Measurements from ENCODE around the gene CAMK2D. TPM values are rescaled to one million over a fixed set of nuclear protein-coding genes. Genes with fewer than 3 reads are reported as not detected.
A peak's percentile ranks its signal among the peaks of the same experiment; 100 is the strongest.

CAMK2D gene
- total RNA-seq, 2 experiments from 2014 or later = 104 to 120 TPM

DNA sequence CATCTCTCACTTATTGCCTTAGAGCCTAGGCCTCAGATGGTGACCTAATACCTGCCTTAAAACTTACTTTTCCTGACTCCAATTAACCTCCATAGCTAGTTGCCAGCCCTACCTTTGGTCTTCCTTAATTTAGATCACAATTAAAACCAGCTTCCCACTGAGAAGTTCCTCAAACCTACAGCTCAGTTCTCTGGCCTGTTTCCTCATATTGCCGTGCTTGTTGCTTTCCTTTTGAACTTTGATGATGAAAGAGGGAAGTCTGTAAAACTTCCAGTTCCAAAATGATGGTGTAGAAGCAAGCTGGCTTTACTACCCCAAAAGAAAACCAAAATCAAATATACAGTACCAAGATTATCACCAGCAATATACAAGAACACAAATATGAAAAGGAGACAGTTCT, 28.9 kb upstream of the CAMK2D start:
- Histone ChIP-seq H3K9me2 (ENCODE audit: insufficient read depth, low read length) (no peaks in the 10 kb centered on the region), H3K4me1 (ENCODE audit: insufficient read depth, low read length, poor library complexity, severe bottlenecking) (peaks cover 17% of the 10 kb centered on the region), H3K9me3 (ENCODE audit: low read length) (peaks cover 7% of the 10 kb centered on the region), H4K20me1 (ENCODE audit: insufficient read depth, low read length) (no peaks in the 10 kb centered on the region), H3K79me2 (ENCODE audit: insufficient read depth, low read depth, low read length) (no peaks in the 10 kb centered on the region), H3K4me2 (ENCODE audit: low read length) (no peak overlapping the region), H3K36me3 (ENCODE audit: insufficient read depth, low read length) (no peaks in the 10 kb centered on the region), H2AFZ (ENCODE audit: low read length) (no peak overlapping the region; the same call in 1 of the 2 replicates), H3K4me3 (ENCODE audit: low read depth, low read length, poor library complexity, severe bottlenecking) (no peak overlapping the region), H3K27ac (ENCODE audit: low read depth, low read length, poor library complexity, severe bottlenecking) (no peak overlapping the region)
- BruUV-seq (replicated peaks) = no TSS peak
- TF ChIP-seq, protein P1, sequence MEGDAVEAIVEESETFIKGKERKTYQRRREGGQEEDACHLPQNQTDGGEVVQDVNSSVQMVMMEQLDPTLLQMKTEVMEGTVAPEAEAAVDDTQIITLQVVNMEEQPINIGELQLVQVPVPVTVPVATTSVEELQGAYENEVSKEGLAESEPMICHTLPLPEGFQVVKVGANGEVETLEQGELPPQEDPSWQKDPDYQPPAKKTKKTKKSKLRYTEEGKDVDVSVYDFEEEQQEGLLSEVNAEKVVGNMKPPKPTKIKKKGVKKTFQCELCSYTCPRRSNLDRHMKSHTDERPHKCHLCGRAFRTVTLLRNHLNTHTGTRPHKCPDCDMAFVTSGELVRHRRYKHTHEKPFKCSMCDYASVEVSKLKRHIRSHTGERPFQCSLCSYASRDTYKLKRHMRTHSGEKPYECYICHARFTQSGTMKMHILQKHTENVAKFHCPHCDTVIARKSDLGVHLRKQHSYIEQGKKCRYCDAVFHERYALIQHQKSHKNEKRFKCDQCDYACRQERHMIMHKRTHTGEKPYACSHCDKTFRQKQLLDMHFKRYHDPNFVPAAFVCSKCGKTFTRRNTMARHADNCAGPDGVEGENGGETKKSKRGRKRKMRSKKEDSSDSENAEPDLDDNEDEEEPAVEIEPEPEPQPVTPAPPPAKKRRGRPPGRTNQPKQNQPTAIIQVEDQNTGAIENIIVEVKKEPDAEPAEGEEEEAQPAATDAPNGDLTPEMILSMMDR (conservative IDR thresholded peaks at IDR 0.05; ENCODE audit: low read length) = no peak
- TF ChIP-seq EZH2phosphoT487 (IDR thresholded peaks at IDR 0.05; ENCODE audit: borderline replicate concordance, low read depth, low read length) = no peak
- CTCF ChIA-PET (ENCODE audit: unreplicated experiment) = no interaction called here
- intact Hi-C loops (cut with micrococcal nuclease; ENCODE audit: unreplicated experiment) = no loop called here
- no peak for DNase-seq (ENCODE audit: low spot score)
- POLR2A ChIA-PET = no interaction called here

DNA sequence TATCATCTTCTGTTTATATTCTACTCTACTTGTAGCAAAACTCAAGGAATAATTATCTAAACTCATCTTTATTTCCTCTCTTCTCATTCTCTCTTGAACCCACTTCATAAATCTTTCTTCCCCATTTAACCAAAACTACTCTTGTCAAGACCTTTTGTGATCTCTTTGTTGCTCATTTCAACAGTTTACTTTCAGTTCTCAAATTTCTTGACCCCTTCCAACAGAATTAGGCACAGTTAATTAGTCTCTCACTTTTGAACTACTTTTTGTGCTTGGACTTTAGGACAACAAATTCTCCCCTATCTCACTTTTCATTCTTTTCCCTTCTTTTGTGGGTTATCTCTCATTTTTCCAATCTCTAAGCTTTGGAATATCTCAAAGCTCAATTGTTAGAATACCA, 27.4 kb upstream of the CAMK2D start:
- Histone ChIP-seq H3K9me3 (ENCODE audit: low read length) (peaks cover 7% of the 10 kb centered on the region), H3K4me2 (ENCODE audit: low read length) (peak overlapping the region; percentile 6; the same call in 1 of the 2 replicates), H3K79me2 (ENCODE audit: insufficient read depth, low read depth, low read length) (no peaks in the 10 kb centered on the region), H3K36me3 (ENCODE audit: insufficient read depth, low read length) (no peaks in the 10 kb centered on the region), H4K20me1 (ENCODE audit: insufficient read depth, low read length) (no peaks in the 10 kb centered on the region), H3K9me2 (ENCODE audit: insufficient read depth, low read length) (no peaks in the 10 kb centered on the region), H3K4me1 (ENCODE audit: insufficient read depth, low read length, poor library complexity, severe bottlenecking) (peaks cover 17% of the 10 kb centered on the region), H3K4me3 (ENCODE audit: low read depth, low read length, poor library complexity, severe bottlenecking) (no peak overlapping the region), H2AFZ (ENCODE audit: low read length) (peak overlapping the region; percentile 27), H3K27ac (ENCODE audit: low read depth, low read length, poor library complexity, severe bottlenecking) (peak overlapping the region; percentile 6)
- CTCF ChIA-PET (ENCODE audit: unreplicated experiment) = no interaction called here
- TF ChIP-seq, protein P1 (conservative IDR thresholded peaks at IDR 0.05; ENCODE audit: low read length) = no peak
- TF ChIP-seq EZH2phosphoT487 (IDR thresholded peaks at IDR 0.05; ENCODE audit: borderline replicate concordance, low read depth, low read length) = no peak
- peak; percentile 28 for DNase-seq (ENCODE audit: low spot score)
- BruUV-seq (replicated peaks) = no TSS peak
- POLR2A ChIA-PET = no interaction called here
- intact Hi-C loops (cut with micrococcal nuclease; ENCODE audit: unreplicated experiment) = no loop called here

DNA sequence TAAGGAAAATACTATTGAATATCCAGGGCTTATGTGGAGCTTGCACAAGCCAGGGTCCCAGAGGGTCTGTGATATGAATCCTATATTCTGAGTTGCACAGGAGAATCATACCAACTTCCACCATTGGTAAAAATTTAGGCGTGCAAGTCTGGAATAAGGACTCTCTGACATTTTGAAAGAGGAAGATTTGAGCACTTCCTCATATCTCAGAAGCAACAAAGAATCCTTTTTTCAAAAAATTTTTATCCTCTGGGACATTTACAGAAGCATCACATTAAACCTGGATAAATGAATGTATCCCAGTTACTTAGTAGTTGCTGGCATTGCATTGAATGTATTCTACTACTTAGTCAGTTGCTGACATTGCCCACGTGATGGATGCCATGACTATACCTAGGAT, 24.2 kb upstream of the CAMK2D start:
- Histone ChIP-seq H3K4me3 (ENCODE audit: low read depth, low read length, poor library complexity, severe bottlenecking) (no peak overlapping the region), H3K4me1 (ENCODE audit: insufficient read depth, low read length, poor library complexity, severe bottlenecking) (peaks cover 17% of the 10 kb centered on the region), H3K36me3 (ENCODE audit: insufficient read depth, low read length) (no peaks in the 10 kb centered on the region), H3K9me2 (ENCODE audit: insufficient read depth, low read length) (no peaks in the 10 kb centered on the region), H4K20me1 (ENCODE audit: insufficient read depth, low read length) (no peaks in the 10 kb centered on the region), H2AFZ (ENCODE audit: low read length) (peak overlapping the region; percentile 13; the same call in 1 of the 2 replicates), H3K79me2 (ENCODE audit: insufficient read depth, low read depth, low read length) (no peaks in the 10 kb centered on the region), H3K27ac (ENCODE audit: low read depth, low read length, poor library complexity, severe bottlenecking) (no peak overlapping the region), H3K9me3 (ENCODE audit: low read length) (no peaks in the 10 kb centered on the region), H3K4me2 (ENCODE audit: low read length) (no peak overlapping the region)
- ChIA-PET POLR2A (interaction anchor here (1.6 kb wide), 1 partner anchor 12 kb away, joined by 3 read pairs; no protein-coding TSS in a partner anchor), CTCF (ENCODE audit: unreplicated experiment) (no interaction called here)
- DNase-seq (ENCODE audit: low spot score) = no peak
- BruUV-seq (replicated peaks) = no TSS peak
- TF ChIP-seq, protein P1 (conservative IDR thresholded peaks at IDR 0.05; ENCODE audit: low read length) = no peak
- TF ChIP-seq EZH2phosphoT487 (IDR thresholded peaks at IDR 0.05; ENCODE audit: borderline replicate concordance, low read depth, low read length) = no peak
- intact Hi-C loops (cut with micrococcal nuclease; ENCODE audit: unreplicated experiment) = no loop called here

Data from OCI-LY7 (cell line).